NCI-H524 treated with DMSO at 0.1 percent for 48 hours (cell line): ENCODE results near the gene ZNF808.
A peak's percentile ranks its signal among the peaks of the same experiment; 100 is the strongest.
"Not testable (repeated sequence)": the region's sequence is repeated elsewhere in the genome, so short reads cannot be mapped to it uniquely, and the experiment has no call there.

Source experiments
- DNase-seq: peaks from one replicate; lab custom pipeline; 2025; lab: John Stamatoyannopoulos, UW

The ZNF808 gene

DNA sequence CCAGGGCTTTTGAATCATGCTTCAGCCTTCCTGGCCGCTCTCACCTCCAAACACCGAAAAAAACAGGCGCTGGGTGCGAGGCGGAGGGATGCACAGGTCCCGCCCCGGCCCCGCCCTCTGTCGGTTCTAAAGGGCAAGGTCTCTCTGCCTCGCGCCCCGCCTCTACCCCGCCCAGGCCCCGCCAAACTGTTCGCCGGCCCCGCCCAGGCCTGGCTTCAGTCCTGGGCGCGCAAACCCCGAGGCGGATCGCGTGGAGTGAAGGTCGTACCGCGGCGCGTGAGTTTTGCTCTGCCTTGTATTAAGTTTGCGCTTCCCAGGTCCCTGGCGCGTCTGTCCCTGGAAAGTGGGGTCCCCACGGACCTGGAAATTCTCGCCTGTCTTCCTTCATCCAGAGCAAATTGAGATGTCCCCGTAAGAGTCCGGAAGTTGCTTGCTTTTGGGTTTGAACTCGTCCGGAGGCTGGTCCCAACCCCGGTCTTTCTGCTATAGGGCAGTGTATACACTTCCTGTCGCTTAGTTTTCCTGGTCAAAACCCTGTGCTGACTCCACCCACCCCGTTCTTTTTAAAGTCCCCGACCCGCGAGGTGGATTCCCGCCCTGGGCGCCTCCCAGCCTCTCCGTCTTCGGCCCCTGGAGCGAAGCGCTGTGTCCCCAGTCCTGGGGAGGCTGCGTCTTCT lies 8.4 kb downstream of the ZNF808 start:
- no peak for DNase-seq

DNA sequence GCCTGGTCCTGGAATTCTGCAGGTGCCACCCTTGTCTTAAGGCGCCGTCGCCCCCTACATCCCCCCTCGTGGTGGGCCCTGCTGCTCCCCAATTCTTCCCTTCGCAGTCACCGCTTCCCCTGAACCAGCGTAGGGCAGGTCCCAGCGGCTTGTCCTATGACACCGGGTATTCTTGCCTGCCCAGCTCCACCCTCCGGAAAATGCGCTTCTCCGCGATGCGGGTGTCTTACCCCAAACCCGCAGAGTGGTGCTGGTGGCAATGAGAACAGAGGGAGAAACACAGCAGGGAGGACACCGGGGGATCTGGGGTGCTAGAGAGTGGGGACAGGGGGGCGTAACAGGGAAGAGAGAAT lies 9.0 kb downstream of the ZNF808 start:
- DNase-seq: no peak

DNA sequence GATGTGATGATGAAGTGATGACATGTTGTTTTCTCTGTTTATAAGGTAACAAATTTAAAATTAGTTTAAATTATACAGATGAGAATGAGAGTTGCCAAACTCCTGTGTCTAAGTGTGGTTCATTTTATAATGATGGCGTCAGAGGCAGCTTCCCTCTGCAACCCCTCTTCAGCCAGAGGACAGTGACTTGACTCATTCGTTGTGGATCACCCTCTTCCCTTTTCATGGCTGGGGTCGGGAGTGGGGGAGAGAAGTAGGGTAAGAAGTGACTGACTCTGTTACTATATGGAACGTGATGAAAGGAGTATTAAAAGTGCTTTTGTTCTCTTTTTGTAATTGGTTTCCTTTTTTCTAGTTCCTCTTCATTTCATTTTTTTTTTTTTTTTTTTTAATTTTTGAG lies 11.3 kb downstream of the ZNF808 start:
- not testable (repeated sequence) for DNase-seq

DNA sequence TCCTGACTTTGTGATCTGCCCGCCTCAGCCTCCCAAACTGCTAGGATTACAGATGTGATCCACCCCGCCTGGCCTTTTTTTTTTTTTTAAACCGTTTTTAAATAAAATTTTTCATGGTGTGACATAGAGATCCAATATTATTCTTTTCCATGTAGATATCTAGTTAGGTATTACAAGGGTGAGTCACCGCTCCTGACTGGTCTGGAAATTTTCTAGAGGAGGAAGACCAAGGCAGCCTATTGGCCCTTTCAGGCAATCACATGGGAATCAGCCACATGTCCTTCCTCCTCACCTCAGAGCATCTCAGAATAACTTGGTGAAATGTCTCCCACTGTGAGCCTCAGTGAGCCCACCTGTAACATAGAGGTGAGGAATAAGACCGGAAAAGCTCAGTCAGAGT lies 13.7 kb downstream of the ZNF808 start:
- not testable (repeated sequence) for DNase-seq

DNA sequence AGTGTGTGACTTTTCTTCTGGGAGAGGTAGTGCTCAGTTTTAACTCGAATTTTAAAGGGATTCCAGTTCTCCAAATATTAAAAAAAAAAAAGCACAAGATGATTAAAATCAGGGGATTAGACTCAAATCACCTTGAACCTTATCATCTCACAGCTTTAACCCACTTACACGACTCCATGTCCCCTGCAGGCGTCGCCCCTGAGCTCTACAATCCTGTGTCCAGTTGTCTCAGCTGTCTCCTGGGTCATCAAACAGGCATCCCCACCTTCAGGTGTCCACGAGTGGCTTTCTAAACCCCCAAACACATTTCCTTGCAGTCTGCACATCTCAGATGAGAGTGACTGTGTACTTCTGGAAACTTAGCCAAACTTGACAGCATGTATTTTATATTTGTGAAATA lies 14.1 kb downstream of the ZNF808 start:
- DNase-seq: no peak

DNA sequence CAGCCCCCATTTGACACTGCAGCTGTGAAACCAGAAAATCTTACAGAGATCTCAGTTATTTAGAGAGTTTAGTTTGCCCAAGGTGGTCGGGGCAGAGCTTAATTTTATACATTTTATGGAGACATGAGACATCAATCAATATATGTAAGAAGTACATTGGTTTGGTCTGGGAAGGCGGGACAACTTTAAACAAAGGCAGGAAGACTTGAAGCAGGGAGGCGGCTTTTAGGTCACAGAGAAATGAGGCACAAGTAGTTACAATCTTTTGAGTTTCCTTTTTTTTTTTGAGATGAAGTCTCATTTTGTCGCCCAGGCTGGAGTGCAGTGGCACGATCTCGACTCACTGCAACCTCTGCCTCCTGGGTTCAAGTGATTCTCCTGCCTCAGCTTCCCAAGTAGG lies 15.1 kb downstream of the ZNF808 start:
- not testable (repeated sequence) for DNase-seq

DNA sequence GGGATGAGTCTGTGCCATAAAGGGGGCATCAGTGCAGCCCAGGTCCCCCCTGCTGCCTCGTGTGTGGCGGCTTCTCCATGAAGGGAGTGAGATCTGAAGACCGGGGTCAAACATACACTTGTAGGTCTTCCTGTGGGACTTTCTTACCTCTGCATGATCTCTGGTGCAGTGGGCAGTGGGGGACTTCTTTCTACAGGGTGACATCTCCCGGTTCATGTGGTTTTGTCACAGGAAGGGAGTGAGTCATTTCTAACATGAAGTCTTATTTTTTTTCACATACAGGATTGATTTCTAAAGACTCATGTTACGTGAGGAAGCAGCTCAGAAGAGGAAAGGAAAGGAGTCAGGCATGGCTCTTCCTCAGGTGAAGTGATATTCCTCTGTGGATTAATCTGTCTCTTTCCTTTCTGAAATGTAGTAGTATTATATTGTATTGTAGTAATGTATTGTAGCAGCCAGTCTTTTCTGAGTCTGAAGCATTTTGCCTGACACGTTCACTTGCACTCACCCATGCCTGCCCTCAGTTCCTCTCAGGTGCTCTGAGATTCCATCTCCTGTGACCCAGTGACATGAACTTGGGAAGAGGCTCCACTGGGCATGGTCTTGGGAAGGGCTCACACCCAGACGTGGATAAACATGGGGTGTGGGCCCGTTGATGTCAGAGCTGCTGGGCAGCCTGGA lies 15.7 kb downstream of the ZNF808 start:
- DNase-seq: no peak

DNA sequence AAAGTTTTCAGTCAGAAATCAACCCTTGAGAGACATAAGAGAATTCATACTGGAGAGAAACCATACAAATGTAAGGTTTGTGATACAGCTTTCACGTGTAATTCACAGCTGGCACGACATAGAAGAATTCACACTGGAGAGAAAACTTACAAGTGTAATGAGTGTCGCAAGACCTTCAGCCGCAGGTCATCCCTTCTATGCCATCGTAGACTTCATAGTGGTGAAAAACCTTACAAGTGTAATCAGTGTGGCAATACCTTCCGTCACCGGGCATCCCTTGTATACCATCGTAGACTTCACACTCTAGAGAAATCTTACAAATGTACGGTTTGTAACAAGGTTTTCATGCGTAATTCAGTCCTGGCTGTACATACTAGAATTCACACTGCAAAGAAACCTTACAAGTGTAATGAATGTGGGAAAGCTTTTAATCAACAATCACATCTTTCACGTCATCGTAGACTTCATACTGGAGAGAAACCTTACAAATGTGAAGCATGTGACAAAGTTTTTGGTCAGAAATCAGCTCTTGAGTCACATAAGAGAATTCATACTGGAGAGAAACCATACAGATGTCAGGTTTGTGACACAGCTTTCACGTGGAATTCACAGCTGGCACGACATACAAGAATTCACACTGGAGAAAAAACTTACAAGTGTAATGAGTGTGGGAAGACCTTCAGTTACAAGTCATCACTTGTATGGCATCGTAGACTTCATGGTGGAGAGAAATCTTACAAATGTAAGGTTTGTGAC lies 26.9 kb downstream of the ZNF808 start:
- DNase-seq: no peak

DNA sequence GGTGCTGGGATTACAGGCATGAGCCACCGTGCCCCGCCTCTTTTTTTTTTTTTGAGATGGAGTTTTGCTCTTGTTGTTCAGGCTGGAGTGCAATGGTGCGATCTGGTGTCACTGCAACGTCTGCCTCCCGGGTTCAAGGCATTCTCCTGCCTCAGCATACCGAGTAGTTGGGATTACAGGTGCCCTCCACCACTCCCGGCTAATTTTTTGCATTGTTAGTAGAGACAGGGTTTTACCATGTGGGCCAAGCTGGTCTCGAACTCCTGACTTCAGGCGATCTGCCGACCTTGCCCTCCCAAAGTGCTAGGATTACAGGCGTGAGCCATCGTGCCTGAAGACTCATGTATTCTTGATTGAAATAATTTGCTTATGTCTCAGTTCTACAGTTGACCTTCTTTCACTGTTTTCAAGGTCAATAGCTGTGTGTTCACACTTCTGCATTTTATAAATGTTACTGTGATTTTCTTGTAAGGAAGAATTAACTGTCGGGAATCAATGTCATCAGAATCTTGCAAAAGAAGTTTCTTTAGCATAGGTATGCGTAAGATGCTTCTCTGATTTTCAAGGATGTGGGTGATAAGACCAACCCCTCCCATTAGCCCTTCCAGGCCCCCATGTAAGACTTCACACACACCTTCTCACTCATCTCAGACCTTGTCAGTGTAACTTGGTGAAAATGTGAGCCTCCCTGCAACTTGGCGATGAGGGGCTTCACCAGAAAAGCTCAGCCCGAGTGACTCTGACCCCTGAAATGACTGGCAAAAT lies 29.9 kb downstream of the ZNF808 start:
- DNase-seq: no peak

DNA sequence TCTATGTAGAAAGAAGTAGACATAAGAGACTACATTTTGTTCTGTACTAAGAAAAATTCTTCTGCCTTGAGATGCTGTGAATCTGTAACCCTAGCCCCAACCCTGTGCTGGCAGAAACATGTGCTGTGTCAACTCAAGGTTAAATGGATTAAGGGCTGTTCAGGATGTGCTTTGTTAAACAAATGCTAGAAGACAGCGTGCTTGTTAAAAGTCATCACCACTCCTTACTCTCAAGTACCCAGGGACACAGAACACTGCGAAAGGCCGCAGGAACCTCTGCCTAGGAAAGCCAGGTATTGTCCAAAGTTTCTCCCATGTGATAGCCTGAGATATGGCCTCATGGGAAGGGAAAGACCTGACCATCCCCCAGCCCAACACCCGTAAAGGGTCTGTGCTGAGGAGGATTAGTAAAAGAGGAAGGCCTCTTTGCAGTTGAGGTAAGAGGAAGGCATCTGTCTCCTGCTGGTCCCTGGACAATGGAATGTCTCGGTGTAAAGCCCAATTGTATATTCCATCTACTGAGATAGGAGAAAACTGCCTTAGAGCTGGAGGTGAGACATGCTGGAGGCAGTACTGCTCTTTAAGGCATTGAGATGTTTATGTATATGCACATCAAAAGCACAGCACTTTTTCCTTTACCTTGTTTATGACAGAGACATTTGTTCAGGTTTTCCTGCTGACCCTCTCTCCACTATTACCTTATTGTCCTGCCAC lies 31.4 kb downstream of the ZNF808 start:
- DNase-seq: not testable (repeated sequence)

DNA sequence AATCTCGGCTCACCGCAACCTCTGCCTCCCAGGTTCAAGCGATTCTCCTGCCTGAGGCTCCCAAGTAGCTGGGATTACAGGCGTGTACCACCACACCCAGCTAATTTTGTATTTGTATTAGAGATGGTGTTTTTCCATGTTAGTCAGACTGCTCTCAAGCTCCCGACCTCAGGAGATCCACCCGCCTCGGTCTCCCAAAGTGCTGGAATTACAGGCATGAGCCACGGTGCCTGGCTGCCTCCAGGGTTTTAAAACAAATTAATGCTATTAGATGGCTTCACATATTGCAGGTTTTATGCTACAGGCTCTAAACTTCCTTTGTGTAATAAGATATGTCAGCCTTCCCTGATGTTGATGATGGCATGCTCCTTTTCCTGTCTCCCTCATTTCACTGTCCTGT lies 34.1 kb downstream of the ZNF808 start:
- not testable (repeated sequence) for DNase-seq

DNA sequence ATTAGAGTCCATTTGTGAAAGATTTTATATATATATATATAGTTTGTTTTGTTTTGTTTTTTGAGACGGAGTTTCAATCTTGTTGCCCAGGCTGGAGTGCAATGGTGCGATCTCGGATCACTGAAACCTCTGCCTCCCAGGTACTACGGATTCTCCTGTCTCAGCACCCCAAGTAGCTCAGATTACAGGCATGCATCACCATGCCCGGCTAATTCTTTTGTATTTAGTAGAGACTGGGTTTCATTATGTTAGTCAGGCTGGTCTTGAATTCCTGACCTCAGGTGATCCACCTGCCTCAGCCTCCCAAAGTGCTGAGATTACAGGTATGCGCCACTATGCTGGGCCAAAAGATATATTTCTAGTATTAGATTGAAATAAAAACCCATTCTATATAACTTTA lies 38.7 kb downstream of the ZNF808 start:
- DNase-seq: no peak

DNA sequence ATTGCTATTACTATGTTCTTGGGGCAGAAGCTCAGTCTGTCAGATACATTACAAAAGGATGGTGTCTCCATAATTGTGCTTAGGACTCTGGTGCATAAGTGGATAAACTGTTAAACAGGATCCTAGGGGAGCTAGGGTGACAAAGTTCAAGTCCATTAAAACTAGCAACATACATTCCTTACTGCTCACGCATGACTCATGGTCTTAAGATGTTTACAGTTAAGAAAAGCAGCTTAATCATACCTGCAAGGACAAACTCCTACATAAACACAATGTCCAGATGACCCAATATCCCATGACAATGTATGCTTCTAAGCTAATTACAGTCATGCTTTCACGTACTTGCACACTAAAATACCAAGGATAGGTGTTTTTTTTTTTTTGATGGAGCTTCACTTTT lies 39.1 kb downstream of the ZNF808 start:
- no peak for DNase-seq

DNA sequence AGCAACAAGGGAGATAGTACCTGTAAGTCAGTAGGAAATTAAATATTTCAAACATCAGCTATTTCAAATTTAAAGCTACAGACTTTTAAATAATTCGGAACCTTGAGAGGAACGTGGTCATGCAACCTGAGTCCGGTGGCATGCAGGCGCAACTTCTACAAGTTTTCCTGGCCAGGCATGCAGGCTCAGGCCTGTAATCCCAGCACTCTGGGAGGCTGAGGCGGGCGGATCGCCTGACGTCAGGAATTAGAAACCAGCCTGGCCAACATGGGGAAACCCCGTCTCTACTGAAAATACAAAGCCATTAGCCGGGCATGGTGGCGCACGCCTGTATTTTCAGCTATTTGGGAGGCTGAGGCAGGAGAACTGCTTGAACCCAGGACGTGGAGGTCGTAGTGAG lies 40.5 kb downstream of the ZNF808 start:
- DNase-seq: no peak

DNA sequence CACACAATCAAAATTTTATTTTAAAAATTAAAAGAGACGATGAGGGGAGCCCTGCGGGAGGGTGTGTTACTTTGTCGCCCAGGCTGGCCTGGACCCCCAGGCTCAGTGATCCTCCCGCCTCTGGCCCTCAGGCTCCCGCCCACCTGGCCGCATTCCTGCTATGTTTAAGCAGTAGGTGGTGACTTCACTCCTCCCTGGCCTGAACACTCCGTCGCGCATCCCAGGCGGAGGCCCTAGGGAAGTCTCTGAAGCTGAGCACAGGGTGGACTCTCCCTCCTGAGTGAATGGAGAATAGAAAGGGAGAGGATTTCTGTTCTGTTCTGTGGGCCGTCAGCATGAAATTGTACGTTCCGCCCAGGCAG lies 42.2 kb downstream of the ZNF808 start:
- not testable (repeated sequence) for DNase-seq

DNA sequence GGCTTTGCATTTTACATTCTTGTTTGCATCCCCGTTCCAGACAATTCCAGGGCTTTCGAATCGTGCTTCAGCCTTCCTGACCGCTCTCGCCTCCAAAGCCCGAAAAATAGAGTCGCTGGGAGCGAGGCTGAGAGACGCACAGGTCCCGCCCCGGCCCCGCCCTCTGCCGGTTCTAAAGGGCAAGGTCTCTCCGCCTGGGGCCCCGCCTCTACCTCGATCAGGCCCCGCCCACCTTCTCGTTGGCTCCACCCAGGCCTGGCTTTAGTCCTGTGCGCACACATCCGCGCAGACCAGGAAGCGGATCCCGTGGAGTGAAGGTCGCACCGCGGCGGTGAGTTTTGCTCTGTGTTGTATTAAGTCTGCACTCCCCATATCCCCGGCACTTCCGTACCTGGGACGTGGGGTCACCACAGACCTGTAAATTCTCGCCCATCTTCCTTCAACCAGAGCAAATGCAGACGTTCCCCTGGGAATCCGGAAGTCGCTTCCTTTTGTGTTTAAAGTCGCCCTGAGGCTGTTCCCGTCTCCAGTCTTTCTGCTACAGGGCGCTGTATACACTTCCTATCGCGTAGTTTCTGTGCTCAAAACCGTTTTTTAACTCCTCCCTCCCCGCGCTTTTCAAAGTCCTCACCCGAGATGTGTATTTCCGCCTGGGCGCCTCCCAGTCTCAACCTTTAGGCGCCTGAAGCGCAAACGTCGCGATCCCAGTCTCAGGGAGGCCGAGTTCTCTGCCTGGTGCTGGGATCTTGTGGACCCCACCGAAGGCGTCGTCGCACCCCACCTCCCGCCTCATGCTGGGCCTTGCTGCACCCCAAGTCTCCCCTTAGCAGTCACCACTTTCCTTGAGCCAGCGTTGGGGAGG lies 42.8 kb downstream of the ZNF808 start, which contains the start of gene ZNF701:
Gene ZNF701 (plus strand): TSS at position 288 of the 862 bp plus-strand sequence. CDS start 3,861 bp downstream, outside the sequence.
- peak; percentile 34 for DNase-seq

DNA sequence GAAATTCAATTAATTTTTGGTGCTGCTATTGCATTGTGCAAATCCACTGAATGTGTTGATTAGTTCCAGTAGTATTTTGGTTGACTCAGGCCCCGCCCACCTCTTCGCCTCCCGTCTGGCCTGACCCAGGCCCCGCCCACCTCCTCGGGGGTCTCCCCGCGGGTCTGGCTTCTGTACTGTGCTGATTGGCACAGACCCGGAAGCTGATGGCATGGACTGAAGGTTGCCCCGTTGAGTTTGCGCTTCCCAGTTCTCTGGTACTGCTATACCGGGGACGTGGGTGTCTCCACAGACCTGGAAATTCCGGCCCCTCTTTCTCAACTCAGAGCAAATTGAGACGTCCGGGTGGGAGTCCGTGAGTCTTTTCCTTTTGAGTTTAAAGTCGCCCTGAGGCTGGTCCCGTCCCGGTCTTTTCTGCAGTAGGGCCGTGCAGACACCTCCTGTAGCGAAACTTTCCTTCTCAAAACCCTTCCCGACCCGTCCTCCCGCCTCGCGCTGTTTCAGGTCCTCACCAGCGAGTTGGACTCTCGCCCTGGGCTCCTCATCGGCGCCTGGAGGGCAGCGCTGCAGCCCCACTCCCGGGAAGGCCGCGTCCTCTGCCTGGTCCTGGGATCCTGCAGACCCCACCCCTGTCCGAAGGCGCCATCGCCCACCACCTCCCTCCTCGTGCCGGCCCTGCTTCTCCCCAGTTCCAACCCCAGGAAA lies 57.4 kb downstream of the ZNF808 start:
- no peak for DNase-seq

DNA sequence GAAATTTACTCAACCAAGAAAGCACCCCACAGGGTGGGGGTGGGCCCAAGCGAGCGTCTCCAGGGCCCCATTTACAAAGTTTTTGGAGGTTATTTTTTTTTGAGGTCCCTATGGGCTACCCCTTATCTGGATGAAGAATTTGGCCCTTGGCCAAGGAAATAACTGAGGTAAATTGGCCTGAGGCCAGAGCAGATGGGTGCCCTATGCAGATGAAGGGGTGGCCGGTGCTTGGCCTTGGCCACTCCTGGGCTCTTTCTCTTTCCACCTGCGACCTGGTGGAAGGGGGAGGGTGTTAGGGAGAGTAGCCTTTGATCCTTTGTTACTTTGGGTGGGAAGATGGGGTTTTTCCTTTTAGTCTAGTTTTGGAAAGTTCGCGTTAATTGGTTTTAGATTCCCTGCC lies 58.1 kb downstream of the ZNF808 start:
- no peak for DNase-seq

DNA sequence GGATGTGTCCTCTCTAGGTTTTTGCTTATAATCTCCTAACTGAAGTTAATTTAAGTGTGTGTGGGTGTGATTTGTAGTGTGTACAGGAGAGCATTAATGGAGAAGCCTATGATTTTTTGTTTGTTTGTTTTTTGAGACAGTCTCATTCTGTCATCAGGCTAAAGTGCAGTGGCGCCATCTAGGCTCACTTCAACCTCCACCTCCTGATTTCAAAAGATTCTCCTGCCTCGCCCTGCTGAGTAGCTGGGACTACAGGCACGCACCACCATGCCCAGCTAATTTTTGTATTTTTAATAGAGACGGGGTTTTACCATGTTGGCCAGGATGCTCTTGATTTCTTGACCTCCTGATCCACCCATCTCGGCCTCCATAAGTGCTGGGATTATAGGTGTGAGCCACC lies 63.3 kb downstream of the ZNF808 start:
- DNase-seq: no peak

DNA sequence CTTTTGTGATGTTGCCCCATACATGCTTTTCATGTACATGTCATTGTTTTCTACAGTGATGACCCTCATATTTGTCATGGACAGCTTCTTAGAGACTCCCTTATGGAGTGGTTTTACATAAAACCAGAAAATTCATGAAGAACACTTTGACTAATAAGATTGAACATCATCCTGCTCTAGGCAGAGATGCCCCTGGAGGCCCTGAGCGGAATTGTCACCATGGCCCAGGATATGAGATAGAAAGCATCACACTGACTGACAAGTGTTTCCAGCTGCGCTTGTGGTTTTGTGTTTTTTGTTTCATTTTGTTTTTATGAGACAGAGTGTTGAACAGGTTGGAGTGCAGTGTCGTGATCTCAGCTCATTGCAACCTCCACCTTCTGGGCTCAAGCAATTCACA lies 64.8 kb downstream of the ZNF808 start:
- no peak for DNase-seq
